Stimulated activated naive CD8-positive, alpha-beta T cell treated with anti-CD3 and anti-CD28 coated beads, Interleukin-15, amount 100 ng/mL, for 72 hours (primary cell): Measurements from ENCODE around the gene SMIM12.

Experiments used
- ATAC-seq: fragments of 150-1000 bp; cut with Tn5 transposase; 2 replicates; pipeline ENCODE4 v1.10.0; 2021; ENCODE audit warnings: mild to moderate bottlenecking, moderate library complexity
- DNase-seq, 2 donors: peaks; one replicate each; pipeline ENCODE4 v3.0.0; 2021 to 2022
- H3K27ac Mint-ChIP-seq, 2 donors: one replicate each; pipeline ENCODE4 v1.8.0; 2022; ENCODE audit warnings: mild to moderate bottlenecking in 2 of 2, mixed read lengths in 2 of 2, moderate library complexity in 2 of 2
- H3K27me3 Mint-ChIP-seq: one replicate; pipeline ENCODE4 v1.8.0; 2022; ENCODE audit warnings: mixed read lengths
- H3K4me1 Mint-ChIP-seq: one replicate; pipeline ENCODE4 v1.8.0; 2022; ENCODE audit warnings: mild to moderate bottlenecking, mixed read lengths
- H3K4me3 Mint-ChIP-seq, 2 donors: one replicate each; pipeline ENCODE4 v1.8.0; 2022; ENCODE audit warnings: mild to moderate bottlenecking in 2 of 2, mixed read lengths in 2 of 2, moderate library complexity in 1 of 2
- H3K9me3 Mint-ChIP-seq, 2 donors: one replicate each; pipeline ENCODE4 v1.8.0; 2022; ENCODE audit warnings: mixed read lengths in 2 of 2

The SMIM12 gene, protein sequence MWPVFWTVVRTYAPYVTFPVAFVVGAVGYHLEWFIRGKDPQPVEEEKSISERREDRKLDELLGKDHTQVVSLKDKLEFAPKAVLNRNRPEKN

DNA sequence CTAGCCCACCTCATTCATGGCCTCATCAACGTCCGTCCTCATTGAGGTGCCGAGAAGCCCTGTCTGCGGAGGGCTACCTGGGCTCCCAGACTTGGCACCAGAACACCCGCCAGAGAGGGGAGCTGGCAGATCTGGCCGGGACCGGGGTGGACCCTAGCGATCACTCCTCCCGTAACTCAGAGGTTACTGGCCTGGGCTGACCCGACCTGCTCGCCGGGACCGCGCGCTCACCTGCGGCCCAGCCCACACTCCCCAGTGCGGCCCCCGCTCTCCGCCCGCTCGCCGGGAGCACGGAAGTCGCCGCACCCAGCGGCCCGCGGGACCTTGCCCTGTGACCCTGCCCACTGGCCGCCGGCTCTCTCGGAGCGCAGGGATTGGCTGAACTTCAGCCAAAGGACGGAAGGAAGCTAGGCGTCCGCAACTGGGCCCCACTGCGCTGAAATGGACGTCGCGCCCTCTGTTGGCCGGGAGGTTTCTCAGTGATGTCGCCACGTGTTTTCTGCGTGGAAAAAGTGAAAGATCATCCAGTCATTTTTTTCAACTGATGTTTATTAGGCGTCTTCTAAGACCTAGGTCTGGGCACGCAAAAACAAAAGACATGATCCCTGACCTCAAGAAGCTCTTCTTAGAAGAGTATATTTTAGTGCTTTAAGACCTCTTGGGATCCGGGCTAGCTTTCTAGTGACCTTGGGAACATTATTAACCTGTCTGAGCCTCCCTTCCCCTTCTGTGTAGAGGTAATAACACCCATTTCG is at the start of gene SMIM12:
TSS of gene SMIM12 (minus strand) at position 304 of the 755 bp plus-strand sequence. CDS start 3,772 bp downstream, outside the sequence.
- Mint-ChIP-seq H3K4me1 (peaks cover 64% of the 10 kb centered on the region), H3K27me3 (no peaks in the 10 kb centered on the region), H3K27ac (peak within 1 kb of the TSS; percentile 99), H3K9me3 (no peaks in the 10 kb centered on the region), H3K4me3 (peak within 1 kb of the TSS; percentile 85 to 99)
- ATAC-seq, result peak; percentile 96
- peak; percentile 89 to 93 for DNase-seq

DNA sequence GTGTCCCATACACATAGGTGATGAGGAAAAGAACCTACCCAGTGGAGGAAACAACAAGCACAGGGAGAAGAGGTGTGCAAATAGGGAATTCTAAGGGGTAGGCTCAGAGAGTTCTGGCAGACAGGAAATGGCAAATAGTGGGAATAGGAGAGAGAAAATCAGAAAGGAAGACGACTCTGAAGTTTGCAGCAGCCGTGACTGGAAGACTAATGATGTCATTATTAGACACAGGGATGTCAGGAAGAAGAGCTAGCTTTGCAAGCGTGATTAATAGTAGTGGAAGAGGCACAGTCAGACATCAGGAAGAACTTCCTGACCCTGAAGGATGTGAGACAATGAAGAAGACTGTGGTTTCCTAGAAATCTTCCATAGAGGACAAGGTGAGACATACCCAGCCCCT is 48.8 kb upstream of the SMIM12 start:
- H3K4me3 Mint-ChIP-seq, result no peak overlapping the region

DNA sequence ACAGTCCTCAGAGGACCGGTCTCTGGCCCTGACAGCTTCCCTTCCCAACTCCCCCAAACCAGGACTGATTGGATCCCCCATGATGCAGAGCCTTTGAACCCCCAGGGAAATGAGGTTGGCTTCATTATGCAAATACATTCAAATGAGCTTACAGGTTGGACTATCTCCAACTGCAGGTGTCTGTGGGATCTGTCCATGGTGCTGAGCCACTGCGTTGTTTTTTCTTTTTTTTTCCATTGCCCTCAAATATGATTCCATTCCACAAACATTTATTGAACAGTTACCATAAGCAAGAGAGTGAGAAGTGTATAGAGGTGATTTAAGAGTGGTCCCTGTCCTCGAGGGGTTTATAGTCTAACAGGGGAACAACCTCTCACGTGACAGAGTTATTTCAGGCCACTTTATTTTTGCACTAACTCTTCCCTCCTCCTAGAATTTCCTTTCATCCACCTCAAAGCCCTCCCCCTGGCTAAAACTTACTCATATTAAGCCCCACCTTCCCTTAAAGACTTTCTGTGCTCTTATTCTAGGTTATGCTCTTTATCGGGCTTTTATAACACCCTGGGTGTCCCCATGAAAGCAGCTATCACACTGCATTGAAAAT is 48.0 kb upstream of the SMIM12 start:
- Mint-ChIP-seq H3K4me1 (no peaks in the 10 kb centered on the region), H3K4me3 (no peak overlapping the region), H3K27me3 (peaks cover 13% of the 10 kb centered on the region), H3K9me3 (no peaks in the 10 kb centered on the region), H3K27ac (peak overlapping the region in 1 of 2 donors; percentile 4)
- ATAC-seq (no peak), DNase-seq (no peak)

More for the DNA sequence above, 48.8 kb upstream of the SMIM12 start:
- H3K9me3 Mint-ChIP-seq, result no peaks in the 10 kb centered on the region
- DNase-seq (no peak), ATAC-seq (no peak)
- H3K27ac Mint-ChIP-seq, result no peak overlapping the region
- no peaks in the 10 kb centered on the region for H3K4me1 Mint-ChIP-seq
- peaks cover 13% of the 10 kb centered on the region for H3K27me3 Mint-ChIP-seq

DNA sequence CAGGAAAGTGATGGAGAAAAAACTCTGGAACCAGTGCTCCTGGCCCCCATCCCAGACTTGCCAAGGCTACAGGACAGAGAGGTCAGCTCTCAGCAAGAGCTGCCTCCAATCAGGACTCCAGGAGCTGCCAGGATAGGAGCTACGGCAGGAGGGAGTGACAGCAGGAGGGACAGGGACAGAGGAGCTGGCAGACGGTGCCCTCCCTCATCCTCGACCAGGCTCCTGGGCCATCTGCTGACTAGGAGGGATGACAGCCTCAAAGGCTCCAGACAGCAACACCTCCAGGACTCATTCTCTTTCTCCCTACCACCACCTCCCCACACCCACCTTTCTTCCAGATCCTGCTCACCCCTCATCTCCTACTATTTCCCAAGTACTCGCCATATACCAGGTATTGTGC is 47.2 kb upstream of the SMIM12 start:
- Mint-ChIP-seq H3K4me3 (no peak overlapping the region), H3K27me3 (peaks cover 20% of the 10 kb centered on the region), H3K4me1 (no peaks in the 10 kb centered on the region), H3K9me3 (no peaks in the 10 kb centered on the region), H3K27ac (no peak overlapping the region)
- DNase-seq (no peak), ATAC-seq (no peak)

DNA sequence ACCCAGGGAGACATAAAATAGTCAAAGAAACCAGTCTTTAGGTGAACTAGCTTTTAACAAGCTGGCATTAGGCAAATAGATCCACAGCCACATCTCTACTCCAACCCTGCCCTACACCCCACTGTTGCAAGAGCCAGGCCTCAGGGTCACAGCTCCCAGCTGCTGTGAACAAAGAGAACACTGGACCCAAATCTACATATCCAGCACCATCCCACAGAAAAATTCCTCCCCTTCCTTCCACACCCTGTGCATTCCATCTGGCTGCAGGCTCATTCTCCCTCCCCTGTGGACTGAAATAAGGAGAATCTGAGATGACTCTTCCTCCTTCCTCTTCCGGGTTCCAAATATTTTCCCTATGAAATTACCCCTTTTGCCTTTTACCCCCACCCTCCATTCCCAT is 46.7 kb upstream of the SMIM12 start:
- ATAC-seq (no peak), DNase-seq (no peak)
- Mint-ChIP-seq H3K27me3 (peaks cover 25% of the 10 kb centered on the region), H3K4me3 (no peak overlapping the region), H3K9me3 (no peaks in the 10 kb centered on the region), H3K4me1 (no peaks in the 10 kb centered on the region), H3K27ac (no peak overlapping the region)

DNA sequence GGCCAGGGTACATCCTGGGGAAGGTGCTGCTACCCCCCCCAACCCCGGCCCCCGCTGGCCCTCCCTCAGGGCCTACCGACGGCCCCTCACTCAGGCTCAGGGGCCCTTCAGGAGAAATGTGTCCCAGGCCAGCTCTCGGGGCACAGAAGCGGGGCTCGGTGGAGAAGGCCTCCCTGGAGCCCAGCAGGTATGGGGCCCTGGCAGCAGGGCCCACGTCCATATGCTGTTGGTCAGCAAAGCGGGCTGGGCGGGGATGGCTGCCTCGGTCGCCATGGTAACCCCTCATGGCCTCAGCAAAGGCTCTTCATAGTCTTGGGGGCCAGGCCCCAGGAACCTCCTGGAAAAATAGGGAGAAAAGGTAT is 45.5 kb upstream of the SMIM12 start:
- Mint-ChIP-seq H3K27me3 (peaks cover 35% of the 10 kb centered on the region), H3K9me3 (no peaks in the 10 kb centered on the region), H3K4me3 (no peak overlapping the region), H3K4me1 (no peaks in the 10 kb centered on the region), H3K27ac (no peak overlapping the region)
- ATAC-seq (no peak), DNase-seq (no peak)

DNA sequence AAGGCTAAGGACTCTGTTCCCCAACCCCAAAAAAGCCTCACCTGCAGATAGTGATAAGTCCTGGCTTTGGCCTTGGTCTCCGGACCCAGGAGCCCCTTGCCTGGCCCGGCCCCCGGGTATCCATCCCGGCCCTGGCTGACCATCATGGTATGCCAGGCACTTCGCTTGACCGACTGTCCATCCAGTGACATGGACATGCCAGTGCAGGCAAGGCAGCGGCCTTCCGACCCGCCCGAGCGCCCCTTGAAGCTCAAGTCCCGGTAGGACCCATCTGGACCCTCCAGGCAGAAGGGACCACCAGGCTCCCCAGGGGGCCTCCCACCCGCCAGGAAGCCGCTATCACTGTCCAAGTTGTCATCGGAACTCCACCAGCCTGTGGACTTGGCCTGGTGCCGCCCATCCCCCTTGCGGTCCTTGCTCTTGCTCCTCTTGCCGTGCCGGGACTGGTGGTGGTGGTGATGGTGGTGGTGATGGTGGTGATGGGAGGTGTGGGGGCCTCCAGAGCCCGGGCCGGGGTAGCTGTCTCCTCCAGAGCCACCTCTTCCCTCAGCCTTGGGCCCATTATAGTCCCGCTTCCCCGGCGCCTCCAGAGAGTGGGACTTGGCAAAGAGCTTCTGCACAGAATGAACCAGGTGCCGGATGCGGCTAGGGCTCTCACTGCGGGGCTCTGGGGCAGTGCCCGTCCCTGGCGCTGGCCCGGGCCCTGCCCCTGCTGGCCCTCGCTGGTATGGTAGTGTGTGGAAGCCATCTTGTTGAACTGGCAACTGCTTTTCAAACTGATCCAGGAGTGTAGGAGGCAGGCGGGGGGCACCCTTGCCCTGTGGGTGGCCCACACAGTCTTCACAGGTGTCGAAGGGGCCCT is 44.9 kb upstream of the SMIM12 start:
- Mint-ChIP-seq H3K27ac (no peak overlapping the region), H3K4me3 (no peak overlapping the region), H3K4me1 (no peaks in the 10 kb centered on the region), H3K9me3 (no peaks in the 10 kb centered on the region), H3K27me3 (peaks cover 35% of the 10 kb centered on the region)
- ATAC-seq, result no peak
- no peak for DNase-seq

DNA sequence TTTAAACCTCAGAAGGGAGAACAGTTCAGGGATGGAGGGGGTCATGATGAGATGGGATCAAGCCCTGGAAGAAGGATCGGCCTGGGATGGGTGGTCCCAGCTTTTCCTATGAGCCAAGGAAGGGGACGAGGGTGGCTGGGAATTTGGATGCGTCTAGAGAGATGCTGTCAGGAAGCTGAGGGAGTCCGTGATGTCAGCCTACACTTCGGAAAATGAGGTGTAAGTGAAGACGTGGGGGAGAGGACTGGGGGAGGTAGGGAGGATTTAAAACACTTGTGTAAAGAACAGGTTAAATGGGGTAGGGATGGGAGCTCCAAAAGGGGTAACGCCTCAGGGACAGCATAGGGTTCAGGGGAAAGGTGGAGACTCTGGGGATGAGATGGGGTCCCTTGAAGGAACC is 42.4 kb upstream of the SMIM12 start:
- DNase-seq, result no peak
- Mint-ChIP-seq H3K9me3 (no peaks in the 10 kb centered on the region), H3K4me3 (no peak overlapping the region), H3K27me3 (peaks cover 31% of the 10 kb centered on the region), H3K4me1 (no peaks in the 10 kb centered on the region), H3K27ac (no peak overlapping the region)
- ATAC-seq, result no peak

DNA sequence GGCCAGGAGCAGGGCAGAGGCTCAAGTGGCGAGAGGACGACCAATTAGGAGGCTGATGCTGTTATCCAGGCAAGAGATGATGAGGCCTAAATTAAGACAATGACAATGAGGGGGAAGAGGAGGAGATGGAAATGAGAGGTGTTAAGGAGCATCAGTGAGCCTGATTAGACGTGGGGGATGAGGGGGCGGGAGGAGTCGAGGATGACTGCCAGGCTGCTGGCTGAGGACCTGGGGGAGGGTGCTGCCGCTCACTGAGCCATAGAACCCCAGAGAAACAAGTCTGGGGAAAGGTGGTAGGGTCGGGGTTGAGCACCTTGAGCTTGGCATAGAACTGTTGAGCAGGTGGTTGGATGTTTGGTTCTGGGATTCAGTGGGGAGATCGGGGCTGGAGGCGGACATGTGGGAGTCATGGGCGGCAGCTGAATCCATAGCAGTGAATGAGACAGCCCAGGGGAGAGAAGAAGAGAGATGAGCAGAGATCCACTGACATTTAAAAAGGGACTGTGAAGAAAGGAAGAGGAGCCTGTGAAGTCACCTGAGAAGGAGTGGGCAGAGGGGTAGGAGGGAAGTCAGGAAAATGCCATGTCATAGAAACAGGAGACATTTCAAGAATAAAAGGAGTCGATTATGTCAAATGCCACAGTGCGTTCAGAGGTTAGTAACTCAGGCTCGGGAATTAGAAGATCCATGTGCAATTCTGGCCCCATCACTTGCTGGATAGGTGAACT is 41.4 kb upstream of the SMIM12 start:
- no peak for DNase-seq
- Mint-ChIP-seq H3K27me3 (peaks cover 23% of the 10 kb centered on the region), H3K4me1 (no peaks in the 10 kb centered on the region), H3K4me3 (no peak overlapping the region), H3K27ac (no peak overlapping the region), H3K9me3 (no peaks in the 10 kb centered on the region)
- ATAC-seq, result no peak

DNA sequence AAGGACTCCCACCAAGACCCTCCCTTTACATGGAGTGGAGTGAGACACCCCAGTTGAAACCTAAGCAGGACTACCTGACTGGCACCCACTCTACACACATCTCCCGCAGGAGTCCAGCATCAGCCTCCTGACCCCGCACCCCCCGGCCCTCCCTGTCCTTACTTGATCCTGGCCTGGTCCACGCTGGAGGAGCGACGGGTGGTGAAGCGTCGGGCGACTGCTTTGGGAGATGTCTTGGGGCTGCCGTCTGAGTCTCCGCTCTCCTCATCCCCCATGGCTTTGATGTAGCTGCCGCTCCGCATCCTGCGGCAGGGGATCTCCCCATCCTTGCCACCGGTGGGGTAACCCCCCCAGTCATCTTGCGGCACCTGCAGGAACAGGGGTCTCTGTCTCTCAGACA is 40.4 kb upstream of the SMIM12 start:
- H3K4me1 Mint-ChIP-seq, result no peaks in the 10 kb centered on the region
- ATAC-seq, result no peak
- peaks cover 23% of the 10 kb centered on the region for H3K27me3 Mint-ChIP-seq
- H3K27ac Mint-ChIP-seq, result no peak overlapping the region
- no peak for DNase-seq
- no peak overlapping the region for H3K4me3 Mint-ChIP-seq
- H3K9me3 Mint-ChIP-seq, result no peaks in the 10 kb centered on the region

DNA sequence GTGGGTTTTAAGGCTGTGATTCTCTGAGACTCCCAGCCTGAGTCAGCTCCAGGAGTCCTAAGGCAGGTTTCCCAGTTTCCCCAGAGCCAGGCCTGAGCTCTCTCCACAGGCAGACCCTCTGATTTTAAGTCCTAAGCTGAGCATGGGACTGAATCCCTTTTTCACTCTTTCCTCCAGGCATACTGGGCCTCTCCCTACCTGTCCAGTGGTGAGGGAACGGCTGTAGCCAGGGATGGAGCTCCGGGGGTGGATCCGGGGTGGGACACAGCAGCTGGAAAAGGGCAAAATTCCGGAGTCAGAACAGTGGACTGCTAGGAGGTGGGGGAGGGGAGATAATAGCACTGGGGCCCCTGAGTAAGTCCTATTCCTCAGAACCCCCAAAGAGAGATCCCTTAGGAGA is 39.9 kb upstream of the SMIM12 start:
- H3K4me1 Mint-ChIP-seq, result no peaks in the 10 kb centered on the region
- ATAC-seq (no peak), DNase-seq (no peak)
- no peaks in the 10 kb centered on the region for H3K9me3 Mint-ChIP-seq
- H3K27ac Mint-ChIP-seq, result no peak overlapping the region
- no peak overlapping the region for H3K4me3 Mint-ChIP-seq
- H3K27me3 Mint-ChIP-seq, result peaks cover 23% of the 10 kb centered on the region

DNA sequence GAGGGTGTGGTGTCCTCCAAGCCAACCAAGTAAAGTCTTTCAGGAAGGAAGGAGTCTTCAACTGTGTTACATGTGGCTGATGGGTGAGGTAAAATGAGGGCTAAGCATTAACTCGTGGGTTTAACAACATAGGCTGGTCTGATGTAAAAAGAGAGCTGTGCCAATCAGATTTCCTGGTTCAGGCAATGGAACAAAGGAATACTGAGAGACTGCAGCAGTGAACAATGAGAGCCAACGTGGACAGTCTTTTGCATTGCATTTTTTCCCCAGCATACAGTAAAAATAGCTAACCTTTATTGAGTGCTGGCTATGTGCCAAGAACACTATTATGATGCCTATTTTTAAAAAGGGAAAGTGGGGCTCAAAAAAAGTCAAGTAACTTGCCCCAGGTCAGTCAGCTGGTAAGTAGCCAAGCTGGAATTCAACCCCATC is 38.8 kb upstream of the SMIM12 start:
- Mint-ChIP-seq H3K4me1 (no peaks in the 10 kb centered on the region), H3K27ac (no peak overlapping the region), H3K27me3 (peaks cover 23% of the 10 kb centered on the region), H3K9me3 (no peaks in the 10 kb centered on the region), H3K4me3 (no peak overlapping the region)
- DNase-seq, result no peak
- ATAC-seq, result no peak

DNA sequence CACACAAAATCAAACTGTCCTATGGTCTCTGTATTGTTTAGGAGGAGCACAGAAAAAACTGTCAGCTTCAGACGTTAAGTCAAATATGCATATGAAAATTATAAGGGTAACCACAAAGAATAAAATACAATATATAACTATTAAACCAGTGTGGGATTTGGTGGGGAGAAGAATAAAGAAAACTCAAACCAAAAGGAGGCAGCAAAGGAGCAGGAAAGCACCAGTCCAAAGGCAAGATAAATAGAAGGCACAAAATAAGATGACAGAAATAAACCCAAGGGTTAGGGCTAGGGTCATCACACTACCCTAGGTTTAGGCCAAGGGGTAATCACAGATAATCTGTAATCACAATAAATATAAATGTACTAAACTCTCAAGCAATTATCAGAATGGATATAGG is 37.1 kb upstream of the SMIM12 start:
- DNase-seq, result no peak
- Mint-ChIP-seq H3K27ac (no peak overlapping the region), H3K27me3 (peaks cover 14% of the 10 kb centered on the region), H3K4me3 (no peak overlapping the region), H3K4me1 (no peaks in the 10 kb centered on the region), H3K9me3 (peaks cover 9 to 10% of the 10 kb centered on the region in 2 donors)
- ATAC-seq, result no peak

DNA sequence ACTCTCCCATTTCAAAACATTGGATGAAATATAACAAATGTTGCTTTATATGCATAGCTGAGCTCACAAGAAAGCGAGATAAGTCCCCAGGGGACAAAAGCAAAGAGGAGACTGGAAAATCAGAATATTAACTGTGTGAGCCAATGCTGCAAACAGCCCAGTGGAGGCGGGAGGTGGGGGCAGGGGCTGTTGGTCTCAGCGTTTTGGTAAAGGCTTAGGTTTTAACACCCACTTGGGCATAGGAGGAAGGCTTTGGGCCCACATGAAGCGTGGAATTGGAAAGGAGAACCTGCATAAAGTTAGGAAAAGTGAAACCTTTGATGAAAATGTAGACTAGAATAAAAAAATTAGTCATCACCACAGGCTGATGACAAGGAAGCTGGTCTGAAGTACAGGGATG is 30.2 kb upstream of the SMIM12 start:
- DNase-seq, result no peak
- H3K27me3 Mint-ChIP-seq, result peaks cover 51% of the 10 kb centered on the region
- ATAC-seq, result no peak
- peaks cover 7% of the 10 kb centered on the region for H3K4me1 Mint-ChIP-seq
- H3K9me3 Mint-ChIP-seq, result peaks cover 11 to 13% of the 10 kb centered on the region in 2 donors
- H3K4me3 Mint-ChIP-seq, result no peak overlapping the region
- H3K27ac Mint-ChIP-seq, result no peak overlapping the region

DNA sequence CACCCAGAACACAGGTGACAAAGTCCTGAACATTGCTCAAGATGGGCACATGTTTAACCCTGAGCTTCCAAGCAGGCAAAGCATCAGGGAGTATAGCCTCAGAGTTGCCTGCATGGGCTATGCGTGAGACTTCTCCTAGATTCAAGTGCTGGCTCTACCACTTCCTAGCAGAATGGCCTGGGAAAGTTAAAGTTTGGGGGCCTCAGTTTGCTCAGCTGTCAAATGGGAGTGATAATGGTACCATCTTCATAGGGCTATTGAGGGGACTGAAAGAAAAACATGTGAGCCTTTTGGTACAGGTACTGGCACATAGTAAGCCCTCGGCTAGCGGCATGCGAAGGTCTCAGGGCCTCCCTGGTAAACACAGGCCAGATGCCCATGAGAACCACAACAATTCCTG is 28.0 kb upstream of the SMIM12 start:
- Mint-ChIP-seq H3K4me1 (peaks cover 8% of the 10 kb centered on the region), H3K27me3 (peaks cover 73% of the 10 kb centered on the region), H3K27ac (no peak overlapping the region), H3K9me3 (peaks cover 11 to 13% of the 10 kb centered on the region in 2 donors), H3K4me3 (no peak overlapping the region)
- no peak for ATAC-seq
- DNase-seq, result no peak
